Lower leg skin (tissue), 4 donors: Measurements from ENCODE around the gene TAX1BP1. TPM values are rescaled to one million over a fixed set of nuclear protein-coding genes. Genes with fewer than 3 reads are reported as not detected.

Source experiments
- DNase-seq, 2 donors: peaks; one replicate each; pipeline ENCODE4 v3.0.0-alpha.2; 2019; ENCODE audit warnings: low spot score in 2 of 2
- H3K4me3 ChIP-seq: fragments of 200-600 bp; sonication (generic); 2 replicates; pipeline ENCODE4 v1.5.1; 2017; ENCODE audit warnings: mild to moderate bottlenecking, low read depth; ENCODE audit not compliant: poor library complexity, severe bottlenecking
- POLR2A ChIP-seq, 2 donors: fragments of 450-650 bp; IDR thresholded peaks; one replicate each; pipeline ENCODE4 v1.6.1; 2016 to 2017; ENCODE audit warnings: antibody characterized with exemption in 2 of 2, mild to moderate bottlenecking in 1 of 2, moderate library complexity in 1 of 2
- WGBS, 2 donors: methylation state at CpG; one replicate each; pipeline ENCODE4 v1.1.5; 2018; 5-methylcytosine and 5-hydroxymethylcytosine counted together
- intact Hi-C: fragments of 100-400 bp; cut with DNase I; formaldehyde crosslinking; loops from one replicate; pipeline ENCODE4 v1.15.0; 2023; ENCODE audit warnings: low total_unique reads
- total RNA-seq, 4 donors: library from RNA; depleted of rRNA; stranded (reverse); fragments of >200 nt; gene quantifications; one replicate each; pipeline ENCODE4 v1.1.0, GENCODE V29; 2016
- TF ChIP-seq, protein P1 (sequence below), 3 donors: fragments of 450-650 bp; IDR thresholded peaks; one replicate each; pipeline ENCODE4 v1.5.1; 2016; ENCODE audit warnings: antibody characterized with exemption in 3 of 3, mild to moderate bottlenecking in 3 of 3, moderate library complexity in 2 of 3

TAX1BP1 gene
- total RNA-seq, 4 donors from 2014 or later = 81.4 to 98.8 (median 85.8) TPM

DNA sequence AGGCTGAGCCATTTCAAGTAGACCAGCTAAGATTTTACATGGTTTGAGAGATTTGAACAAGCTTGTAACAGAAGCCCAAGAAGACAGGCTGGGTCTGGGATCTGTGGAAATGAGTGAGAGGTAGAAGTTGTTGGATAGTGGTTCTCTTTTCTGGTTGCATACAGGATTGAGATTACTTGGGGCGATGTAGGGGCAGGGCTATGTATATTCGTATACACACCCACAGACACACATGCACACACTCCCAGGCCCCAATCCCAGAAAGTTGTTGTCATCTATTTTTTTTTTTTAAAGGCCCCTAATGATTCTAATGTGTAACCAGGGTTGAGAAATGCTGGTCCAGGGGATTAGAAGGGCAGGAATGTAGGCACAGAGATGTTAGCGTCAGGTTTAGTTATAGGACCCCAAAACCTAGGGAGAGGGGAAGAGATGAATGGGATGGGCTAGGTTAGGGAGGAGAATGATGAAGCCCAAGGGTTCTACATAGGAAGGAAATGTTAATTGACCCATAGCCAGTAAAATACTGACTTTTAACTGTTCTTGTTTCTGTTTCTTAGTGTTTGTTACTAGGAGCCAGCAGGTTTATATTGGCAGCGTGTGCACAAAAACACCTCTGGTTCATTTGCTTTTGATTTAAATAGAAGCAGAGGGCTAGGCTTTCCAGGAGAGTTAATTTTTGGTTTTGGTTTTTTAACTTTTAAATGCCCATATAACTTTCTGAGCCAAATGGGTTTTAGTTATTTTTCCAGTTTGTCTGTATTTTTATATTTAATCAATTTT, 7.8 kb downstream of the TAX1BP1 start:
- intact Hi-C loops = no loop called here
- no peak for TF ChIP-seq POLR2A (IDR thresholded peaks at IDR 0.05)
- TF ChIP-seq, protein P1, sequence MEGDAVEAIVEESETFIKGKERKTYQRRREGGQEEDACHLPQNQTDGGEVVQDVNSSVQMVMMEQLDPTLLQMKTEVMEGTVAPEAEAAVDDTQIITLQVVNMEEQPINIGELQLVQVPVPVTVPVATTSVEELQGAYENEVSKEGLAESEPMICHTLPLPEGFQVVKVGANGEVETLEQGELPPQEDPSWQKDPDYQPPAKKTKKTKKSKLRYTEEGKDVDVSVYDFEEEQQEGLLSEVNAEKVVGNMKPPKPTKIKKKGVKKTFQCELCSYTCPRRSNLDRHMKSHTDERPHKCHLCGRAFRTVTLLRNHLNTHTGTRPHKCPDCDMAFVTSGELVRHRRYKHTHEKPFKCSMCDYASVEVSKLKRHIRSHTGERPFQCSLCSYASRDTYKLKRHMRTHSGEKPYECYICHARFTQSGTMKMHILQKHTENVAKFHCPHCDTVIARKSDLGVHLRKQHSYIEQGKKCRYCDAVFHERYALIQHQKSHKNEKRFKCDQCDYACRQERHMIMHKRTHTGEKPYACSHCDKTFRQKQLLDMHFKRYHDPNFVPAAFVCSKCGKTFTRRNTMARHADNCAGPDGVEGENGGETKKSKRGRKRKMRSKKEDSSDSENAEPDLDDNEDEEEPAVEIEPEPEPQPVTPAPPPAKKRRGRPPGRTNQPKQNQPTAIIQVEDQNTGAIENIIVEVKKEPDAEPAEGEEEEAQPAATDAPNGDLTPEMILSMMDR (IDR thresholded peaks at IDR 0.05) = no peak
- 65 to 75% methylated on average over 4 of the region's 4 CpGs for WGBS, 2 donors
- no peak for DNase-seq
- no peak overlapping the region for H3K4me3 ChIP-seq

DNA sequence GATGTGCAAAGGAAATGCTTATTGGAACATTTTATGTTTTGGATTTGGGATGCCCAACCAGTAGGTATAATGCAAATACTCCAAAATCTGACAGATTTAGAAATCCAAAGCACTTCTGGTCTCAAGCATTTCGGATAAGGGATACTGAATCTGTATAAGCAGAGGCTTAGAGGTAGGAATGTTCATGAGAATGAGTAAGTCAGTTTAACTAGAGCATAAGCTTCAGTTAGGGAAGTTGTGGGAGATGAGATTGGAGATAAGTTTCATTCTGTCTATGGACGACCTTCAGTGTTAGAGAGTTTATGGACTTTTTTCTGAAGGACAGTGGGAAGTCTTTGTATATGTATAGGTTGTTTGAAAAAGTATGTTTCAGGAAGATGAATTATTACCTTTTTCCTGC, 10.4 kb downstream of the TAX1BP1 start:
- TF ChIP-seq, protein P1 (IDR thresholded peaks at IDR 0.05) = no peak
- no peak for TF ChIP-seq POLR2A (IDR thresholded peaks at IDR 0.05)
- no peak overlapping the region for H3K4me3 ChIP-seq
- DNase-seq = no peak
- WGBS, 2 donors = 87% methylated on average over 2 of the region's 2 CpGs
- intact Hi-C loops = no loop called here

DNA sequence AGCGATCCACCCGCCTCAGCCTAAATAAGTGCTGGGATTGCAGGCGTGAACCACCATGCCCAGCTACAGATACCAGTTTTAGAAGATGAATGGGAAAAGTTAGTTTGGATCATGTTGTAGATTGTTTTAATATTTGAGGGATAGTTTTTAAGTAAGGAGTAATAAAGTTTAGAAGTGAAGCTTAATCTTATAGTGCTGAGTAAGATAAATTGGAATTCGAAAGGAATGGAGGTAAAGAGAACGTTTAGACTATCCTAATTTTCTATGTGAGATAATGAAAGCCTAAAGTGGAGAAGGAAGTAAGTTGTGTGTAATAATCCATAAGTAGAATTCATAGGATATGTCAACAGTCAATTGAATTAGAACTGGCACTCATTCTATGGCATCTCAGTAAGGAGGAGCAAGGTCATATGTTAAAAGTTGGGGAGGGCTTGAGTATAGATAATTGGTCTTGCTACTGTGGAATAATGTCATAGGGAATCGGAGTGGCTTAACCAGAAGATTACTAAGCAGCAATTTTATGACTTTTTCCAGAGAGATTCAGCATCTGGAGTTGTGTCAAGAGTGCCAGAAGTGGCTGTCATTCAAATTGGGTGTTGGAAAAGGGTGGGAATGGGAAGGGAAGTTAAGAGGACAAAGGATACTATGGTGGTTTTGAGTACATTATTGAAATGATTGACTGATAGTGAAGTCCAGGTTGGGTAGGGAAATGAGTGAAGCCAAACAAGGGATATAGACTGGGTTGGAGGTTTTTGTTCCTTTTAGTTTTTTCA, 12.1 kb downstream of the TAX1BP1 start:
- DNase-seq = no peak
- TF ChIP-seq, protein P1 (IDR thresholded peaks at IDR 0.05) = no peak
- no peak for TF ChIP-seq POLR2A (IDR thresholded peaks at IDR 0.05)
- H3K4me3 ChIP-seq = no peak overlapping the region
- 89 to 90% methylated on average over 6 of the region's 6 CpGs for WGBS, 2 donors
- intact Hi-C loops = no loop called here

DNA sequence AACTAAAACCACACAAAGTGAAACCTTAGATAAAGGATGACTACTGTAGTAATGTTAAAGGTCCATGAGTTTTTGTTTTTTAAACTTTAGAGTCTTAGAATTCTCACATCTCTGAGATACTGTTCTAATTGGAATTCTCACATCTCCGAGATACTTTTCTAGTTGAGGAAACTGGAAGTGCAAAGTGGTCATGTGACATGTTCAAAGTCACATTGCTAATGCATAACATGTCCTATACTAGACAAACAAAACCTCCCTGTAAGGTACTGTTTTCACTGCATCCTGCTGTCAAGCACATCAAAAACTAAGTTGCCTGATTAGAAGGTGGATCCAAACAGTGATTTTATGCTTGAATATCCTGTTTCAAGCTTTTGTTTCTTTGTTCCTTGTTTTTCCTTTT, 13.9 kb downstream of the TAX1BP1 start:
- TF ChIP-seq POLR2A (IDR thresholded peaks at IDR 0.05) = no peak
- TF ChIP-seq, protein P1 (IDR thresholded peaks at IDR 0.05) = no peak
- H3K4me3 ChIP-seq = no peak overlapping the region
- intact Hi-C loops = no loop called here
- WGBS, 2 donors = 70 to 77% methylated on average over 1 of the region's 1 CpG
- no peak for DNase-seq

DNA sequence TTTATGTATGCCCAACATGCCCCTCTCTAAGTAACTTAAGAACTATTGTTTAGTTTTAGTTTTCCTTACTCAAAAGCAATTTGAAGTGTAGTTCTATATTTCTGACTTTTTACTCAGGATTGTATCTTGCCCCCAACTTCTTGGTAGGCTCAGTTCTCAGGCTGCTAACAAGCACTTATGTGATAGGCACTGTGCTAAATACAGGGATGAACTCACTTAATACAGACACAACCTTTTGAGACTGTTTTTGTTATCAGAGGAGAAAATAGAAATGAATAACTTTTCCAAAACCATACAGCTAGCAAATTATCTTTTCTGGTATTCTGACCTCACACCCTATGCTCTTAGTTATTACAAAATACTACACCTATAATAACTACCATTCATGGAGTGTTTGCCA, 16.3 kb downstream of the TAX1BP1 start:
- TF ChIP-seq POLR2A (IDR thresholded peaks at IDR 0.05) = no peak
- TF ChIP-seq, protein P1 (IDR thresholded peaks at IDR 0.05) = no peak
- DNase-seq = no peak
- H3K4me3 ChIP-seq = no peak overlapping the region
- intact Hi-C loops = no loop called here
